GM23338 (cell line): ENCODE results near the gene TLR9. TPM values are rescaled to one million over a fixed set of nuclear protein-coding genes. Genes with fewer than 3 reads are reported as not detected.

Source experiments
- ATAC-seq: fragments of 200-7000 bp; cut with Tn5 transposase; 3 replicates; pipeline ENCODE4 v1.9.1; 2020
- DNase-seq: peaks from one replicate; pipeline ENCODE4 v3.0.0-alpha.2; 2015; ENCODE audit warnings: low spot score
- H2AFZ ChIP-seq: fragments of 200-600 bp; sonication (generic); 2 replicates; pipeline ENCODE4 v1.8.0; 2016; ENCODE audit warnings: antibody characterized with exemption, mild to moderate bottlenecking, moderate library complexity
- H3F3A ChIP-seq: fragments of 200-600 bp; sonication (generic); replicated peaks from 2 replicates; pipeline ENCODE4 v1.8.0; 2017; ENCODE audit warnings: antibody characterized with exemption, mixed run types, low read depth
- H3K27ac ChIP-seq: fragments of 200-600 bp; sonication (generic); 2 replicates; pipeline ENCODE4 v1.6.1; 2016; ENCODE audit warnings: low read depth
- H3K27me3 ChIP-seq: fragments of 200-600 bp; sonication (generic); 2 replicates; pipeline ENCODE4 v1.8.0; 2016; ENCODE audit warnings: mild to moderate bottlenecking, mixed run types, moderate library complexity; ENCODE audit not compliant: insufficient read depth
- H3K36me3 ChIP-seq: fragments of 200-600 bp; sonication (generic); 2 replicates; pipeline ENCODE4 v1.8.0; 2016; ENCODE audit warnings: mild to moderate bottlenecking; ENCODE audit not compliant: insufficient read depth
- H3K4me1 ChIP-seq: fragments of 200-600 bp; sonication (generic); 2 replicates; pipeline ENCODE4 v1.8.0; 2016; ENCODE audit warnings: mild to moderate bottlenecking, moderate library complexity; ENCODE audit not compliant: insufficient read depth
- H3K4me2 ChIP-seq: fragments of 200-600 bp; sonication (generic); 2 replicates; pipeline ENCODE4 v1.7.1; 2017; ENCODE audit warnings: mixed run types
- H3K4me3 ChIP-seq: fragments of 200-600 bp; sonication (generic); 2 replicates; pipeline ENCODE4 v1.6.1; 2016; ENCODE audit warnings: mixed run types
- H3K79me2 ChIP-seq: fragments of 200-600 bp; sonication (generic); replicated peaks from 2 replicates; pipeline ENCODE4 v1.8.0; 2017; ENCODE audit warnings: mild to moderate bottlenecking; ENCODE audit not compliant: insufficient read depth
- H3K9me2 ChIP-seq: fragments of 200-600 bp; sonication (generic); 2 replicates; pipeline ENCODE4 v1.8.0; 2017; ENCODE audit not compliant: insufficient read depth
- H4K20me1 ChIP-seq: fragments of 200-600 bp; sonication (generic); replicated peaks from 2 replicates; pipeline ENCODE4 v1.8.0; 2017; ENCODE audit warnings: mild to moderate bottlenecking; ENCODE audit not compliant: insufficient read depth
- H3K27ac Mint-ChIP-seq: 2 replicates; pipeline ENCODE4 v1.8.0; 2020; ENCODE audit warnings: inconsistent platforms, mild to moderate bottlenecking, moderate library complexity, mixed read lengths
- H3K27me3 Mint-ChIP-seq: 3 replicates; pipeline ENCODE4 v1.8.0; 2022; ENCODE audit warnings: low read depth, mild to moderate bottlenecking, moderate library complexity, mixed read lengths, inconsistent platforms; ENCODE audit not compliant: insufficient read depth, poor library complexity
- H3K36me3 Mint-ChIP-seq: 3 replicates; pipeline ENCODE4 v1.8.0; 2021; ENCODE audit warnings: low read depth, mild to moderate bottlenecking, inconsistent platforms, moderate library complexity, mixed read lengths
- H3K4me1 Mint-ChIP-seq: 3 replicates; pipeline ENCODE4 v1.8.0; 2020; ENCODE audit warnings: mild to moderate bottlenecking, inconsistent platforms, mixed read lengths
- H3K4me3 Mint-ChIP-seq: 3 replicates; pipeline ENCODE4 v1.8.0; 2021; ENCODE audit warnings: moderate library complexity, mild to moderate bottlenecking, inconsistent platforms, mixed read lengths
- H3K9me3 Mint-ChIP-seq: 3 replicates; pipeline ENCODE4 v1.8.0; 2020; ENCODE audit warnings: moderate library complexity, mild to moderate bottlenecking, inconsistent platforms, mixed read lengths
- CREB1 ChIP-seq: fragments of 250-450 bp; sonication (Bioruptor Pico); IDR thresholded peaks from 2 replicates; pipeline ENCODE4 v1.5.0; 2020; ENCODE audit warnings: low read depth, mild to moderate bottlenecking, moderate library complexity
- CTCF ChIP-seq, 2 experiments: fragments of 200-600 bp in 1 of 2; sonication (generic) in 1 of 2; conservative IDR thresholded peaks; 2 replicates each; pipeline versions ENCODE4 v1.5.1 to v1.6.1; 2016 to 2017; ENCODE audit warnings: antibody characterized with exemption in 2 of 2, low read depth in 2 of 2, mild to moderate bottlenecking in 2 of 2, moderate library complexity in 1 of 2
- ETS1 ChIP-seq: IDR thresholded peaks from 2 replicates; pipeline ENCODE4 v1.6.1; 2016; ENCODE audit warnings: antibody characterized with exemption
- EZH2 ChIP-seq: fragments of 200-600 bp; sonication (generic); IDR thresholded peaks from one replicate; pipeline ENCODE4 v1.8.0; 2017; ENCODE audit warnings: antibody characterized with exemption, mild to moderate bottlenecking, low read depth; ENCODE audit not compliant: unreplicated experiment
- EZH2phosphoT487 ChIP-seq: fragments of 200-600 bp; sonication (generic); IDR thresholded peaks from one replicate; pipeline ENCODE4 v1.8.1; 2018; ENCODE audit warnings: antibody characterized with exemption; ENCODE audit not compliant: unreplicated experiment
- JUNB ChIP-seq: IDR thresholded peaks from one replicate; pipeline ENCODE4 v1.6.1; 2016; ENCODE audit warnings: antibody characterized with exemption; ENCODE audit not compliant: unreplicated experiment
- NANOG ChIP-seq: IDR thresholded peaks from 2 replicates; pipeline ENCODE4 v1.6.1; 2016; ENCODE audit warnings: antibody characterized with exemption, borderline replicate concordance
- POLR2AphosphoS5 ChIP-seq: IDR thresholded peaks from 2 replicates; pipeline ENCODE4 v1.6.1; 2016; ENCODE audit warnings: antibody characterized with exemption, low read depth
- REST ChIP-seq: IDR thresholded peaks from one replicate; pipeline ENCODE4 v1.6.1; 2018; ENCODE audit warnings: antibody characterized with exemption; ENCODE audit not compliant: unreplicated experiment
- STAT1 ChIP-seq: IDR thresholded peaks from one replicate; pipeline ENCODE4 v1.6.1; 2016; ENCODE audit warnings: antibody characterized with exemption; ENCODE audit not compliant: unreplicated experiment
- ZNF114 ChIP-seq: fragments of 250-450 bp; sonication (Bioruptor Pico); IDR thresholded peaks from 2 replicates; pipeline ENCODE4 v1.5.0; 2020; ENCODE audit warnings: mild to moderate bottlenecking, moderate library complexity
- ZNF331 ChIP-seq: fragments of 250-450 bp; sonication (Bioruptor Pico); IDR thresholded peaks from 2 replicates; pipeline ENCODE4 v1.5.0; 2020; ENCODE audit warnings: low read depth, mild to moderate bottlenecking, moderate library complexity
- polyA plus RNA-seq: library from polyadenylated mRNA; unstranded; fragments of >200 nt; fragmentation: Nextera tagmentation; extraction: Ambion mirVana; gene quantifications from 2 replicates; pipeline ENCODE4 v1.2.1, GENCODE V29; 2016
- total RNA-seq: library from RNA; depleted of rRNA; stranded (reverse); fragments of >200 nt; shearing (Covaris generic); gene quantifications from 2 replicates; pipeline ENCODE4 v1.2.3, GENCODE V29; 2014
- TF ChIP-seq, protein P1 (sequence below): fragments of 250-450 bp; sonication (Bioruptor Pico); IDR thresholded peaks from 2 replicates; pipeline ENCODE4 v1.5.0; 2020; ENCODE audit warnings: mild to moderate bottlenecking, moderate library complexity

Gene TLR9
- total and polyA plus RNA-seq, 2 experiments from 2014 or later, result not detected

- no peak overlapping the region for H3K4me3 Mint-ChIP-seq
- H3K79me2 ChIP-seq, result no peaks in the 10 kb centered on the region
- ATAC-seq (no peak), DNase-seq (no peak)
- H3K36me3 ChIP-seq, result peaks cover 3% of the 10 kb centered on the region; the same call in 1 of the 2 replicates
- no peaks in the 10 kb centered on the region for H3K9me3 Mint-ChIP-seq
- H3K4me1 Mint-ChIP-seq, result peaks cover 8% of the 10 kb centered on the region
- no peak overlapping the region for H3K4me2 ChIP-seq
- H3K9me2 ChIP-seq, result no peaks in the 10 kb centered on the region
- no peak overlapping the region for H3K4me3 ChIP-seq
- no peak overlapping the region for H3K27ac Mint-ChIP-seq
- H3K27ac ChIP-seq, result no peak overlapping the region
- H3K4me1 ChIP-seq, result no peaks in the 10 kb centered on the region
- no peak overlapping the region for H2AFZ ChIP-seq
- H4K20me1 ChIP-seq, result 0 out of 2 replicates have a peak, but pooled peaks cover 5% of the 10 kb centered on the region
- H3K36me3 Mint-ChIP-seq, result peaks cover 24% of the 10 kb centered on the region
- peaks cover 13% of the 10 kb centered on the region for H3K27me3 Mint-ChIP-seq
- no peaks in the 10 kb centered on the region for H3K27me3 ChIP-seq
- TF ChIP-seq, protein P1, sequence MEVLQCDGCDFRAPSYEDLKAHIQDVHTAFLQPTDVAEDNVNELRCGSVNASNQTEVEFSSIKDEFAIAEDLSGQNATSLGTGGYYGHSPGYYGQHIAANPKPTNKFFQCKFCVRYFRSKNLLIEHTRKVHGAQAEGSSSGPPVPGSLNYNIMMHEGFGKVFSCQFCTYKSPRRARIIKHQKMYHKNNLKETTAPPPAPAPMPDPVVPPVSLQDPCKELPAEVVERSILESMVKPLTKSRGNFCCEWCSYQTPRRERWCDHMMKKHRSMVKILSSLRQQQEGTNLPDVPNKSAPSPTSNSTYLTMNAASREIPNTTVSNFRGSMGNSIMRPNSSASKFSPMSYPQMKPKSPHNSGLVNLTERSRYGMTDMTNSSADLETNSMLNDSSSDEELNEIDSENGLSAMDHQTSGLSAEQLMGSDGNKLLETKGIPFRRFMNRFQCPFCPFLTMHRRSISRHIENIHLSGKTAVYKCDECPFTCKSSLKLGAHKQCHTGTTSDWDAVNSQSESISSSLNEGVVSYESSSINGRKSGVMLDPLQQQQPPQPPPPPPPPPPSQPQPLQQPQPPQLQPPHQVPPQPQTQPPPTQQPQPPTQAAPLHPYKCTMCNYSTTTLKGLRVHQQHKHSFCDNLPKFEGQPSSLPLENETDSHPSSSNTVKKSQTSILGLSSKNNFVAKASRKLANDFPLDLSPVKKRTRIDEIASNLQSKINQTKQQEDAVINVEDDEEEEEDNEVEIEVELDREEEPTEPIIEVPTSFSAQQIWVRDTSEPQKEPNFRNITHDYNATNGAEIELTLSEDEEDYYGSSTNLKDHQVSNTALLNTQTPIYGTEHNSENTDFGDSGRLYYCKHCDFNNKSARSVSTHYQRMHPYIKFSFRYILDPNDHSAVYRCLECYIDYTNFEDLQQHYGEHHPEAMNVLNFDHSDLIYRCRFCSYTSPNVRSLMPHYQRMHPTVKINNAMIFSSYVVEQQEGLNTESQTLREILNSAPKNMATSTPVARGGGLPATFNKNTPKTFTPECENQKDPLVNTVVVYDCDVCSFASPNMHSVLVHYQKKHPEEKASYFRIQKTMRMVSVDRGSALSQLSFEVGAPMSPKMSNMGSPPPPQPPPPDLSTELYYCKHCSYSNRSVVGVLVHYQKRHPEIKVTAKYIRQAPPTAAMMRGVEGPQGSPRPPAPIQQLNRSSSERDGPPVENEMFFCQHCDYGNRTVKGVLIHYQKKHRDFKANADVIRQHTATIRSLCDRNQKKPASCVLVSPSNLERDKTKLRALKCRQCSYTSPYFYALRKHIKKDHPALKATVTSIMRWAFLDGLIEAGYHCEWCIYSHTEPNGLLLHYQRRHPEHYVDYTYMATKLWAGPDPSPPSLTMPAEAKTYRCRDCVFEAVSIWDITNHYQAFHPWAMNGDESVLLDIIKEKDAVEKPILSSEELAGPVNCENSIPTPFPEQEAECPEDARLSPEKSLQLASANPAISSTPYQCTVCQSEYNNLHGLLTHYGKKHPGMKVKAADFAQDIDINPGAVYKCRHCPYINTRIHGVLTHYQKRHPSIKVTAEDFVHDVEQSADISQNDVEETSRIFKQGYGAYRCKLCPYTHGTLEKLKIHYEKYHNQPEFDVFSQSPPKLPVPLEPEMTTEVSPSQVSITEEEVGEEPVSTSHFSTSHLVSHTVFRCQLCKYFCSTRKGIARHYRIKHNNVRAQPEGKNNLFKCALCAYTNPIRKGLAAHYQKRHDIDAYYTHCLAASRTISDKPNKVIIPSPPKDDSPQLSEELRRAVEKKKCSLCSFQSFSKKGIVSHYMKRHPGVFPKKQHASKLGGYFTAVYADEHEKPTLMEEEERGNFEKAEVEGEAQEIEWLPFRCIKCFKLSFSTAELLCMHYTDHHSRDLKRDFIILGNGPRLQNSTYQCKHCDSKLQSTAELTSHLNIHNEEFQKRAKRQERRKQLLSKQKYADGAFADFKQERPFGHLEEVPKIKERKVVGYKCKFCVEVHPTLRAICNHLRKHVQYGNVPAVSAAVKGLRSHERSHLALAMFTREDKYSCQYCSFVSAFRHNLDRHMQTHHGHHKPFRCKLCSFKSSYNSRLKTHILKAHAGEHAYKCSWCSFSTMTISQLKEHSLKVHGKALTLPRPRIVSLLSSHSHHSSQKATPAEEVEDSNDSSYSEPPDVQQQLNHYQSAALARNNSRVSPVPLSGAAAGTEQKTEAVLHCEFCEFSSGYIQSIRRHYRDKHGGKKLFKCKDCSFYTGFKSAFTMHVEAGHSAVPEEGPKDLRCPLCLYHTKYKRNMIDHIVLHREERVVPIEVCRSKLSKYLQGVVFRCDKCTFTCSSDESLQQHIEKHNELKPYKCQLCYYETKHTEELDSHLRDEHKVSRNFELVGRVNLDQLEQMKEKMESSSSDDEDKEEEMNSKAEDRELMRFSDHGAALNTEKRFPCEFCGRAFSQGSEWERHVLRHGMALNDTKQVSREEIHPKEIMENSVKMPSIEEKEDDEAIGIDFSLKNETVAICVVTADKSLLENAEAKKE (CRISPR knock-in tag), result no peak
- TF ChIP-seq CREB1 (CRISPR knock-in tag) (no peak), ZNF114 (no peak), ZNF331 (CRISPR knock-in tag) (no peak), POLR2AphosphoS5 (no peak), JUNB (no peak), NANOG (no peak), ETS1 (no peak), EZH2 (no peak), CTCF (conservative IDR thresholded peaks at IDR 0.05; ENCODE audit: low read depth in 2 of 2) (no peak), REST (no peak), EZH2phosphoT487 (no peak), STAT1 (no peak)
- 0 out of 2 replicates have a peak, but pooled peaks cover 5% of the 10 kb centered on the region for H3F3A ChIP-seq
Measured at GRCh38 chr3:52229656-52230055, 4.2 kb upstream of the TLR9 start.
